ENCODE measurements around the gene KLHL26. TPM values are rescaled to one million over a fixed set of nuclear protein-coding genes. Genes with fewer than 3 reads are reported as not detected.

Gene KLHL26
- total and polyA plus RNA-seq, 4 donors: 2.3 to 5.9 (median 2.4) TPM

GRCh38 chr19:18633321-18633720 lies 3.5 kb upstream of the KLHL26 start:
- no peak for TF ChIP-seq TAF1 (conservative IDR thresholded peaks at IDR 0.05)
- no peak for TF ChIP-seq FOXA2 (IDR thresholded peaks at IDR 0.05)
- no peak for TF ChIP-seq EGR1 (IDR thresholded peaks at IDR 0.05; ENCODE audit: low read depth in 2 of 2)
- no peak for TF ChIP-seq ZBTB33 (IDR thresholded peaks at IDR 0.05)
- TF ChIP-seq NR2F2 (IDR thresholded peaks at IDR 0.05): no peak
- TF ChIP-seq REST (IDR thresholded peaks at IDR 0.05): no peak
- TF ChIP-seq HNF4A (conservative IDR thresholded peaks at IDR 0.05): no peak
- TF ChIP-seq CTCF (IDR thresholded peaks at IDR 0.05; ENCODE audit: low read depth, low read length, missing input control): no peak
- TF ChIP-seq HNF4G (IDR thresholded peaks at IDR 0.05): no peak
- TF ChIP-seq FOXA1 (IDR thresholded peaks at IDR 0.05): no peak
- TF ChIP-seq ATF3 (IDR thresholded peaks at IDR 0.05): no peak
- no peak for TF ChIP-seq GABPA (IDR thresholded peaks at IDR 0.05 in 1 of 2, conservative IDR thresholded peaks at IDR 0.05 in 1 of 2)
- TF ChIP-seq JUND (IDR thresholded peaks at IDR 0.05): no peak
- no peak for TF ChIP-seq YY1 (IDR thresholded peaks at IDR 0.05)
- TF ChIP-seq MAX (IDR thresholded peaks at IDR 0.05): no peak
- no peak for TF ChIP-seq RXRA (IDR thresholded peaks at IDR 0.05)
- no peak for TF ChIP-seq SP1 (IDR thresholded peaks at IDR 0.05)
- no peak overlapping the region for H3K27ac ChIP-seq (ENCODE audit: low read depth in 1 of 2, low read length in 2 of 2)
- no peak overlapping the region for H3K9ac ChIP-seq (ENCODE audit: low read depth in 1 of 2, low read length in 2 of 2)
- 92% methylated on average over 8 of the region's 8 CpGs for WGBS
- DNase-seq (ENCODE audit: low spot score): no peak
- H3K4me3 ChIP-seq (ENCODE audit: low read depth in 1 of 3, low read length in 3 of 3): no peak overlapping the region
- H3K27me3 ChIP-seq (ENCODE audit: control insufficient read depth in 4 of 4, insufficient read depth in 4 of 4, low read length in 3 of 4): no peaks in the 10 kb centered on the region
- no peaks in the 10 kb centered on the region for H3K9me3 ChIP-seq (ENCODE audit: control insufficient read depth in 4 of 4, low read length in 3 of 4)
- no peaks in the 10 kb centered on the region for H3K36me3 ChIP-seq (ENCODE audit: control insufficient read depth in 4 of 4, insufficient read depth in 3 of 4, low read depth in 1 of 4, low read length in 3 of 4)
- H3K4me1 ChIP-seq (ENCODE audit: control insufficient read depth in 4 of 4, insufficient read depth in 4 of 4, low read length in 3 of 4): peaks cover 5 to 16% (median 11%) of the 10 kb centered on the region in 4 donors

All from liver (tissue), 9 donors.